Psoas muscle (tissue), 8 donors: ENCODE data around the gene MSTO1. TPM values are rescaled to one million over a fixed set of nuclear protein-coding genes. Genes with fewer than 3 reads are reported as not detected.
A peak's percentile ranks its signal among the peaks of the same experiment; 100 is the strongest.
"Not testable (repeated sequence)": the region's sequence is repeated elsewhere in the genome, so short reads cannot be mapped to it uniquely, and the experiment has no call there.

Experiments
- ATAC-seq, 4 donors: fragments of 200-7000 bp; cut with Tn5 transposase; one replicate each; pipeline ENCODE4 v1.9.1; 2020; ENCODE audit warnings: moderate library complexity in 3 of 4, mild to moderate bottlenecking in 2 of 4
- DNase-seq, 2 donors: peaks; one replicate each; pipeline ENCODE4 v3.0.0-alpha.2; 2020
- H3K27ac ChIP-seq: fragments of 200-600 bp; one replicate; pipeline ENCODE4 v1.8.0; 2022
- H3K27me3 ChIP-seq, 3 donors: fragments of 200-600 bp in 1 of 3; one replicate each; pipeline versions ENCODE4 v1.6.1 to v1.8.0; 2013 to 2022; ENCODE audit warnings: low read length in 2 of 3, mild to moderate bottlenecking in 2 of 3, moderate library complexity in 1 of 3; ENCODE audit not compliant: insufficient read depth in 3 of 3
- H3K36me3 ChIP-seq, 2 donors: fragments of 200-600 bp in 1 of 2; one replicate each; pipeline versions ENCODE4 v1.6.1 to v1.8.0; 2013 to 2022; ENCODE audit warnings: low read depth in 1 of 2, mild to moderate bottlenecking in 1 of 2, moderate library complexity in 1 of 2; ENCODE audit not compliant: insufficient read depth in 1 of 2
- H3K4me1 ChIP-seq: fragments of 200-600 bp; one replicate; pipeline ENCODE4 v1.8.0; 2022
- H3K4me3 ChIP-seq: fragments of 200-600 bp; one replicate; pipeline ENCODE4 v1.8.0; 2022; ENCODE audit warnings: mild to moderate bottlenecking
- H3K9me3 ChIP-seq: fragments of 200-600 bp; one replicate; pipeline ENCODE4 v1.8.0; 2022
- WGBS, 3 donors: extraction: QIAGEN DNeasy Blood & Tissue Kit; methylation state at CpG; one replicate each; pipeline versions ENCODE4 v1.1.6 to v1.1.7; 2013; 5-methylcytosine and 5-hydroxymethylcytosine counted together
- intact Hi-C, 2 donors: fragments of 100-400 bp; cut with DNase I; formaldehyde crosslinking; loops; one replicate each; pipeline versions ENCODE4 v1.11.0 to v1.14.2; 2022
- long read RNA-seq, 2 donors: library from polyadenylated mRNA; unstranded; transcript quantifications; one replicate each; pipeline ENCODE4 v2.0.0, GENCODE V29; 2021
- polyA plus RNA-seq, 3 donors: library from polyadenylated mRNA; stranded (reverse); fragments of 200-250 nt; gene quantifications; one replicate each; pipeline ENCODE4 v1.2.3, GENCODE V29; 2013
- total RNA-seq, 4 donors: library from RNA; stranded (reverse); fragmentation: NEBNext Ultra II Directional in 2 of 4; extraction: Animal tissue kit (Norgen Biotek cat#: 25700) in 2 of 4; gene quantifications; one replicate each; pipeline versions ENCODE4 v1.2.1 to v1.2.4, GENCODE V29; 2021 to 2023
- TF ChIP-seq, protein P1 (sequence below): fragments of 200-600 bp; IDR thresholded peaks from one replicate; pipeline ENCODE4 v1.8.0; 2022; ENCODE audit warnings: antibody characterized with exemption
- donor health status: healthy with polysubstance abuse.
- donor health status: DM: no; HTN: no; CAD: no; lungs with moderate emphysema.
- donor health status: Bipolar disorder and iron deficiency.
- donor health status: healthy.
- donor health status: DM: yes; HTN: yes; CAD: no.
- donor health status: DM: no; HTN: no; CAD: no.
- donor health status: DM: no; HTN: no; CAD: no.
- donor health status: DM: yes; HTN: yes; CAD: no.

The MSTO1 gene
- 10 to 100 TPM in 1 of 4 donors, 1 to 10 TPM in 3; 7.6 to 15.3 (median 9.6) TPM for total RNA-seq
- 10 to 100 TPM in 1 of 3 donors, 1 to 10 TPM in 2; 4.5 to 12.7 (median 7.5) TPM for polyA plus RNA-seq
- long read RNA-seq, donor 1, transcript MSTO1-201 (14 exons, 2,431 nt) = major isoform, 5 of 6 reads
- long read RNA-seq, donor 1, partial matches to known transcripts = 0 of 6 reads
- long read RNA-seq, donor 1, other reads (novel, unspliced or antisense) = 1 of 6 reads
- long read RNA-seq, donor 2, partial matches to known transcripts = 1 of 10 reads
- long read RNA-seq, donor 2, other reads (novel, unspliced or antisense) = 6 of 10 reads

DNA sequence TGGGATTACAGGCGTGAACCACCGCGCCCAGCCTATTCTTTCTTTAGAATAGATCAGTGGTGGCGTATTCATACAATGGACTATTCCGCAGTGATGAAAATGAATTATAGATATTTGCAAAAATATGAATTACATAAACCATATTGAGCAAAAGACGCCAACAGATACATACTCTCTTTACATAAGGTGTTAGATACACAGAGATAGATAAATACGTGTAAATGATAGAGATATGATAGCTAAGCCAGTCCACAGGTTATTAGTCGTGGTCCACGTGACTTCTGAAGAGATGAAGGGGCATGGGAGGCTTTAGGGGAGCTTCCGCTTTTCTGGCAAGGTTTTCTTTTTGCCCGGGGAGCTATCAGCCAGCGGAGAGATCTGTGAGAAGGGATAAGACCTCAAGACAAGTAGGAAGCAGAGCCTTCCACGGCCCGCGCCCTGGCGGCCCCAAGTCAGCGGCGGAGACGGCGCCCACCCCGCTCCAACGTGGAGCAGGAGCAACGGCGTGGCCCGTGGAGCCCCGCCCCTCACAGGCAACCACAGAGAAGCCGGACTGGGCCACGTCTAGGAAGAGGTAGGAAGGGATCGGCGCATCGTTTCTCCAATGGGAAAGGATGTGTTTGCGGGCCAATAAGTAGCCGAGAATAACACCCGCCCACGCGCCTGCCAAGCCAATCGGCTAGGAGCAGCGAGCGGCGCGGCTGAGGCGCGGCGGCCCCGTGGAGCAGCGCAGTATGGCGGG is at the start of gene MSTO1:
Gene MSTO1, plus strand, starts transcription at position 704 of the 742 bp plus-strand sequence. Its CDS starts 31 bp downstream, at position 735.
- Histone ChIP-seq H3K27ac (peak within 1 kb of the TSS; percentile 86), H3K9me3 (no peaks in the 10 kb centered on the region), H3K4me3 (peak within 1 kb of the TSS; percentile 85), H3K27me3 (no peaks in the 10 kb centered on the region), H3K4me1 (no peaks in the 10 kb centered on the region), H3K36me3 (peaks cover 0 to 16% of the 10 kb centered on the region in 2 donors)
- ATAC-seq (peak; percentile 99), DNase-seq (peak; percentile 96 to 97)
- intact Hi-C loops = no loop called here
- TF ChIP-seq, protein P1, sequence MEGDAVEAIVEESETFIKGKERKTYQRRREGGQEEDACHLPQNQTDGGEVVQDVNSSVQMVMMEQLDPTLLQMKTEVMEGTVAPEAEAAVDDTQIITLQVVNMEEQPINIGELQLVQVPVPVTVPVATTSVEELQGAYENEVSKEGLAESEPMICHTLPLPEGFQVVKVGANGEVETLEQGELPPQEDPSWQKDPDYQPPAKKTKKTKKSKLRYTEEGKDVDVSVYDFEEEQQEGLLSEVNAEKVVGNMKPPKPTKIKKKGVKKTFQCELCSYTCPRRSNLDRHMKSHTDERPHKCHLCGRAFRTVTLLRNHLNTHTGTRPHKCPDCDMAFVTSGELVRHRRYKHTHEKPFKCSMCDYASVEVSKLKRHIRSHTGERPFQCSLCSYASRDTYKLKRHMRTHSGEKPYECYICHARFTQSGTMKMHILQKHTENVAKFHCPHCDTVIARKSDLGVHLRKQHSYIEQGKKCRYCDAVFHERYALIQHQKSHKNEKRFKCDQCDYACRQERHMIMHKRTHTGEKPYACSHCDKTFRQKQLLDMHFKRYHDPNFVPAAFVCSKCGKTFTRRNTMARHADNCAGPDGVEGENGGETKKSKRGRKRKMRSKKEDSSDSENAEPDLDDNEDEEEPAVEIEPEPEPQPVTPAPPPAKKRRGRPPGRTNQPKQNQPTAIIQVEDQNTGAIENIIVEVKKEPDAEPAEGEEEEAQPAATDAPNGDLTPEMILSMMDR = no peak
- WGBS, 3 donors = 7 to 9% (median 9%) methylated on average over 37 to 46 of the region's 47 CpGs

DNA sequence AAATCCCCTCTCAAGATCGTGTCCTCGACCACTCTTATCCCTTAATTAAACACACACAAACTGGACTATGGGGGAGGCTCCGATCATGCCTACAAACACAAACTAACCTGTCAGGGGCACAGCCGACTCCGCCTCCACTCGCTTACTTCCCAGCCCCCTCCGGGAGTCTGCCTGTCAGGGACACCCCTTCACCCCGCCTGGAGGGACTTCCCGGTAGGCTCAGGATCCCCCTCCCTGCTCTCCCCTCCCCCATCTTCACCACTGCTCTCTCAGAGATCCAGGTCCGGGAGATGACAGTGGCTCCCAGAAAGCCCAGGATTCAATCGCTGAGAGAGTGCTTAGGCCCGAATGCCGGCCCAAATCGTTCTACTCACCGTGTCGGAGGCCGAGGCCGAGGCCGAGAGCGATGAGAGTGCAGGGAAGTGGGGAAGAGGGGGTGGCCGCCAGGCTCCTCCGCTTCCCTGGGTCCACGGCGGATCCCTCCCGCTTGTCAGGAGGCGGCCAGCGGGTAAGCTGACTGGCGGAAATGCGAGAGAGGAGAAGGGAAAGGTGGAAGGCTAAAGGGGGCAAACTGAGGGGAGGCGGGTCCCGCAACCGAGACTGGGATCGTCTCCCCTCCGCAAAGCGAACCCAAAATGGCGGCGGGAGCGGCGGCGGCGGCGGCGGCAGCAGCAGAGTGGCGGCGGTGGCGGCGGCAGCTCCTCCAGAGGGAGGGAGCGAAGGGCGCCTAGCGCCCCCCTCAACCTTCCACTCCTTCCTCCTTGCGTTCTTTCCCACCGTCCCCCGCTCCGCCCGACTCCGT is 48.0 kb upstream of the MSTO1 start:
- Histone ChIP-seq H3K4me1 (peaks cover 49% of the 10 kb centered on the region), H3K4me3 (peak overlapping the region; percentile 98), H3K27ac (peak overlapping the region; percentile 98)
- intact Hi-C loops, H3K27me3 ChIP-seq, H3K36me3 ChIP-seq, H3K9me3 ChIP-seq: not testable (repeated sequence)
- ATAC-seq (peak; percentile 44 to 64 (median 60)), DNase-seq (peak; percentile 52 to 74)
- WGBS, 3 donors = 0 to 1% (median 0%) methylated on average over 21 to 48 of the region's 56 CpGs

DNA sequence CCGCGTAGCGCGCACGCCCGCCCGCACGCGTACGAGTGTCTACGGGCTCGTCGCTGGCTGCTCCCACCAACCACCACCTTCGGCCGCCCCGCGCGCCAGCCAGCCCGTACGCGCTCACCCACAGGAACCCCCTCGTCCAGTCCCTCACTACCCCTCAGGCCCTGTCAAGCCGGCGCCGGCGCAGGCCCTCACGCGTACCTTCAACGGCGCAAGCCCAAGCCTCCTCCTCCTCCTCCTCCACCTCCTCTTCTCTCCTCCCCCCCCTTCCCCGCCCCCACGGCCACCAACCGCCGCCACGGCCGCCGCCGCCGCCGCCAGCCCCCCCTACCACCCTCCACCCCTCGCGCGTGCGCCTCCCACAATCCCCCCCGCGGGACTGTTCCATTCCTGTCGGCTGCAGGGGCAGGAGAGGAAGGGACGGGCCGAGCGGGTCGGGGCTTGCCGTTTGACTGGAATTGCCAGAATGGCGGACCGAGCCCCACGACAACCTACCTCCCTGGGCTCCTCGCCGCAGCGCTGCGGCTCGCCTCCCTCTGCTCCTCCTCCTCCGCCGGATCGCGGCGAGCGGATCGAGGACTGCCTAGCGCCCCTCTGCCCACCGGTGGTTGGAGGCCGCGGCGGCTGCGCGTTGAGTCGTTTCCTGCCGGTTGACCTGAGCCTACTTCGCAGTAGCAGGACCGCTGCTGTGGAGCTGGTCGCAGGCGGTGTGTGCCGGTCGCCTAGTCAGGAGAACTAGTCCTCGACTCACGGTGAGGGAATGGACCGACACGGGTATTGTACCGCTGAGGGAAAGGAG is 47.2 kb upstream of the MSTO1 start, which contains the start of gene ASH1L:
Gene ASH1L, minus strand, starts transcription at position 223 of the 796 bp plus-strand sequence. CDS start 41,284 bp downstream, outside the sequence.
- Histone ChIP-seq H3K9me3 (no peaks in the 10 kb centered on the region), H3K36me3 (peaks cover 0 to 5% of the 10 kb centered on the region in 2 donors), H3K4me3 (peak within 1 kb of the TSS; percentile 98), H3K4me1 (peaks cover 42% of the 10 kb centered on the region), H3K27ac (peak within 1 kb of the TSS; percentile 98), H3K27me3 (no peaks in the 10 kb centered on the region)
- intact Hi-C loops = no loop called here
- WGBS, 3 donors = 0 to 1% (median 0%) methylated on average over 49 to 84 of the region's 87 CpGs
- DNase-seq (peak; percentile 95 to 97), ATAC-seq (peak; percentile 91 to 94 (median 94))
- TF ChIP-seq, protein P1 = no peak

DNA sequence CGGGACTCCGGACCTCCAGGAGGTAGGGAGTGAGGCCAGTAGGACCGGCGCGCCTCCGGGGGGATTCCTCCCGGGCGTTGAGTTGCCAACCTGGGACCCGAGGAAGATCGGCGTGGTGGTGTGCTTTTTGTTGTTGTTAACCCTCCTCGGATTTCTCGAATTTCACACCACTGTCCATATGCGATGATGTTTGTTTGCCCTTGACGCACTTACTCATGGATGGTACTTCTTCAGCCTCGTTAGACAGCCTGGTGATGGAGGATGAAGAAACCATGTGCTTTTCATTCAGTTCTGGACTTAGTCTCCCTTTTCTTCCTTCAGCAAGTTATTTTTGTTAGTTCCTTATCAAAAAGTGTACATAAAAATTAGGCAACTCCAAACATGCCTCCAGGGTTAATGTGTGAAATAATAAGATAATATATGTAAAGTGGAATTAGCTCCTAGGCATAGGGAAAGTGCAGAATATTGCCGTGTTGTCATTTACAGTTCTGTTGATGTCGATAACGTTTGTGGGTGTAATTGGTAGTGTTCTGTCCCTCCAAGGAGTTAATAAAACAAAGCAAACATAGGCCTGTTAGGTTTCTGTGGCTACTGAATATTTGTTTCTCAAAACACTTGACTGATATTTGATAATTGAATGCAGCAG is 46.5 kb upstream of the MSTO1 start:
- WGBS, 3 donors = 0% methylated on average over 19 of the region's 19 CpGs
- H3K4me1 ChIP-seq = peaks cover 36% of the 10 kb centered on the region
- H3K36me3 ChIP-seq, H3K27me3 ChIP-seq, DNase-seq, intact Hi-C loops, H3K9me3 ChIP-seq: not testable (repeated sequence)
- peak in 2 of 4 donors; percentile 1 to 9 for ATAC-seq
- H3K4me3 ChIP-seq = peak overlapping the region; percentile 98
- peak overlapping the region; percentile 98 for H3K27ac ChIP-seq
